ENCODE results near the gene FBXO15.

DNA sequence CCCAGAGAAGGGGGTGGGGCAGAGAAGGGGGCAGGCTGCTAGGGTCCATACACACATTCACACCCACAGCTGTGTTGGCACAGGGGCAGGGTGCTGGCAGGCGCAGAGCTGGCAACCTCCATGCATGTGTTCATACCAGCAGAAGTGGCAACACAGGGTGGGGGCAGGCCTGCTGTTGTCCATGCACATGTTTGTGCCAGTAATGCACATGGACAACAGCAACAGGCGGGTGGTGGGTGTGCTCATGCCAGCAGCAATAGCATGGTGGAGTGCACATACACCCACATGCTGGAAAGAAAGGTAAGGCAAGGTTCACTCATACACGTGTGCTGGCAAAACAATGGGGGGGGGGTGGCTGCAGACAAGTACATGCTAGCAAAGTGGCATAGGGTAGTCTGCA lies 54.7 kb downstream of the FBXO15 start:
- TF ChIP-seq, protein P1, sequence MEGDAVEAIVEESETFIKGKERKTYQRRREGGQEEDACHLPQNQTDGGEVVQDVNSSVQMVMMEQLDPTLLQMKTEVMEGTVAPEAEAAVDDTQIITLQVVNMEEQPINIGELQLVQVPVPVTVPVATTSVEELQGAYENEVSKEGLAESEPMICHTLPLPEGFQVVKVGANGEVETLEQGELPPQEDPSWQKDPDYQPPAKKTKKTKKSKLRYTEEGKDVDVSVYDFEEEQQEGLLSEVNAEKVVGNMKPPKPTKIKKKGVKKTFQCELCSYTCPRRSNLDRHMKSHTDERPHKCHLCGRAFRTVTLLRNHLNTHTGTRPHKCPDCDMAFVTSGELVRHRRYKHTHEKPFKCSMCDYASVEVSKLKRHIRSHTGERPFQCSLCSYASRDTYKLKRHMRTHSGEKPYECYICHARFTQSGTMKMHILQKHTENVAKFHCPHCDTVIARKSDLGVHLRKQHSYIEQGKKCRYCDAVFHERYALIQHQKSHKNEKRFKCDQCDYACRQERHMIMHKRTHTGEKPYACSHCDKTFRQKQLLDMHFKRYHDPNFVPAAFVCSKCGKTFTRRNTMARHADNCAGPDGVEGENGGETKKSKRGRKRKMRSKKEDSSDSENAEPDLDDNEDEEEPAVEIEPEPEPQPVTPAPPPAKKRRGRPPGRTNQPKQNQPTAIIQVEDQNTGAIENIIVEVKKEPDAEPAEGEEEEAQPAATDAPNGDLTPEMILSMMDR (IDR thresholded peaks at IDR 0.05): no peak
- no peak for TF ChIP-seq POLR2A (IDR thresholded peaks at IDR 0.05)

All from vagina (tissue), 2 donors.